Pons (tissue), 1 donor: Measurements from ENCODE around the gene USP47.

Source experiments
- DNase-seq: peaks from one replicate; pipeline ENCODE4 v3.0.0-alpha.2; 2016; ENCODE audit warnings: low spot score

USP47 gene

GRCh38 chr11:11841723-11842420 lies at the start of gene USP47:
TSS of gene USP47 (plus strand) at chr11:11841972. CDS start at chr11:11842186, 214 bp downstream.
- DNase-seq = peak; percentile 79

- DNase-seq = no peak
These were observed 48.7 kb upstream of the USP47 start for GRCh38 chr11:11793073-11793472.

- DNase-seq = peak; percentile 58
These were observed 43.0 kb upstream of the USP47 start for GRCh38 chr11:11798586-11799438.

- no peak for DNase-seq
These were observed 36.5 kb upstream of the USP47 start for GRCh38 chr11:11805228-11805627.

- no peak for DNase-seq
These were observed 35.7 kb upstream of the USP47 start for GRCh38 chr11:11806074-11806473.

GRCh38 chr11:11806586-11806985 lies 35.2 kb upstream of the USP47 start:
- DNase-seq = peak; percentile 98

- no peak for DNase-seq
These were observed 33.7 kb upstream of the USP47 start for GRCh38 chr11:11807811-11808782.

- no peak for DNase-seq
These were observed 32.7 kb upstream of the USP47 start for GRCh38 chr11:11808992-11809615.

- no peak for DNase-seq
These were observed 30.7 kb upstream of the USP47 start for GRCh38 chr11:11810764-11811726.

GRCh38 chr11:11813288-11813962 lies 28.3 kb upstream of the USP47 start:
- DNase-seq = no peak

GRCh38 chr11:11814614-11815452 lies 26.9 kb upstream of the USP47 start:
- DNase-seq = no peak

GRCh38 chr11:11816511-11817314 lies 25.1 kb upstream of the USP47 start:
- DNase-seq = no peak

- no peak for DNase-seq
These were observed 23.8 kb upstream of the USP47 start for GRCh38 chr11:11817957-11818356.

- DNase-seq = no peak
These were observed 23.1 kb upstream of the USP47 start for GRCh38 chr11:11818529-11819121.

GRCh38 chr11:11821899-11822298 lies 19.9 kb upstream of the USP47 start:
- no peak for DNase-seq

GRCh38 chr11:11822946-11823345 lies 18.8 kb upstream of the USP47 start:
- DNase-seq = no peak

- no peak for DNase-seq
These were observed 15.5 kb upstream of the USP47 start for GRCh38 chr11:11826260-11826659.

GRCh38 chr11:11827272-11827671 lies 14.5 kb upstream of the USP47 start:
- DNase-seq = no peak
